Measurements from ENCODE around the gene DHRS13.

The DHRS13 gene

GRCh38 chr17:28902819-28903545, at the start of gene DHRS13:
DHRS13 (minus strand) TSS chr17:28903079; CDS start chr17:28902944, 135 bp downstream.
- TF ChIP-seq CTCF (conservative IDR thresholded peaks at IDR 0.05; ENCODE audit: low read depth, low read length), result peak; percentile 63
- peak within 1 kb of the TSS; percentile 66 for H3K4me3 ChIP-seq (ENCODE audit: low read depth, low read length)
- peak; percentile 92 for DNase-seq (ENCODE audit: low read depth)

- peak; percentile 100 for DNase-seq (ENCODE audit: low read depth)
- TF ChIP-seq CTCF (conservative IDR thresholded peaks at IDR 0.05; ENCODE audit: low read depth, low read length), result no peak
- peak overlapping the region; percentile 81 for H3K4me3 ChIP-seq (ENCODE audit: low read depth, low read length)
Measured at GRCh38 chr17:28951991-28952975, 49.4 kb upstream of the DHRS13 start.

GRCh38 chr17:28951428-28951990, 48.6 kb upstream of the DHRS13 start, which contains the start of gene PHF12:
PHF12 (minus strand) TSS chr17:28951518; CDS start chr17:28950960, 558 bp downstream.
- peak; percentile 100 for DNase-seq (ENCODE audit: low read depth)
- H3K4me3 ChIP-seq (ENCODE audit: low read depth, low read length), result peak within 1 kb of the TSS; percentile 88
- TF ChIP-seq CTCF (conservative IDR thresholded peaks at IDR 0.05; ENCODE audit: low read depth, low read length), result no peak

GRCh38 chr17:28950752-28951427, 48.0 kb upstream of the DHRS13 start:
- TF ChIP-seq CTCF (conservative IDR thresholded peaks at IDR 0.05; ENCODE audit: low read depth, low read length), result no peak
- H3K4me3 ChIP-seq (ENCODE audit: low read depth, low read length), result peak overlapping the region; percentile 88
- DNase-seq (ENCODE audit: low read depth), result no peak

DNA sequence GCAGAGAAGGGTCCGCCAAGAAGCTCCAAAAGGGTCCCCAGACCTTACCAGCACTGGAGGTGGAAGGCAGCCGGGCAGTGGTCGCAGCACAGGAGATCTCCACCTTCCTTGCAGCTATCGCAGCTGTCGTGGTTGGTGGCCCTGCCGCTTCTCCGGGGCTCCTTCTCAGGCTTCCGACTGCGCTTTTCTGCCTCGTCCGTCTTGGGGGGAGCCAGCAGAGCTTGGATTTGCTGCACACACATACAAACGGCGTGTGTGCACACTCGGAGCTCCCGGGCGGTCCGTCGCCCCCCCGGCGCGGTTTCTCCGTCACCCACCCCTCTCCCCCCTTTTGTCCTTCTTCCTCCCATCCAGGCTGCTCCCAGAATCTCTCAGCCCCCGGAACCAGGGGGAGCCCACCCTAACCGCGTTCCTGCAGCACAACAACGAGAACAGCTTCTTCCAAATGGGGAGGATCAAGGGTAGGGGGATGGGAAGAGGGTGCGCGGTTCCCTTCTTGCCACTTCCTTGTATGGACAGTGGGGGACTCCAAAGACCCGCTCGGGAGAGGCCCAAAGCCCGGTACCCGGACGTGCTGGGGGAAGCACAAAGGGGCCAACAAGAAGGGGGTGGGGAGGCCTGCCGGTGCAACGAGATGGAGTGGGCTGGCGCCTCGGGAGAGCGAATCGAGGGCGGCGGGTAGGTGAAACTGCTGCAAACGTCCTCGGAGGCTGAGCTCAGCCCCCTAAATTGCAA, 47.3 kb upstream of the DHRS13 start:
- peak; percentile 54 for DNase-seq (ENCODE audit: low read depth)
- H3K4me3 ChIP-seq (ENCODE audit: low read depth, low read length), result peak overlapping the region; percentile 88
- TF ChIP-seq CTCF (conservative IDR thresholded peaks at IDR 0.05; ENCODE audit: low read depth, low read length), result no peak

Data from choroid plexus epithelial cell (primary cell).